HFFc6 (cell line): ENCODE data around the gene TMEM25. TPM values are rescaled to one million over a fixed set of nuclear protein-coding genes. Genes with fewer than 3 reads are reported as not detected.

Experiments used
- DNase-seq: peaks from one replicate; pipeline ENCODE4 v3.0.0-alpha.2; 2018
- H3K27ac Mint-ChIP-seq: 2 replicates; pipeline ENCODE4 v1.8.0; 2020; ENCODE audit warnings: mild to moderate bottlenecking, mixed read lengths
- H3K27me3 Mint-ChIP-seq: 2 replicates; pipeline ENCODE4 v1.8.0; 2021; ENCODE audit warnings: mild to moderate bottlenecking, moderate library complexity, mixed read lengths; ENCODE audit not compliant: insufficient read depth
- H3K36me3 Mint-ChIP-seq: 2 replicates; pipeline ENCODE4 v1.8.0; 2021; ENCODE audit warnings: low read depth, mixed read lengths
- H3K4me1 Mint-ChIP-seq: 2 replicates; pipeline ENCODE4 v1.8.0; 2020; ENCODE audit warnings: low read depth, mixed read lengths
- H3K4me3 Mint-ChIP-seq: 2 replicates; pipeline ENCODE4 v1.8.0; 2020; ENCODE audit warnings: mild to moderate bottlenecking, moderate library complexity, mixed read lengths
- H3K9me3 Mint-ChIP-seq: 2 replicates; pipeline ENCODE4 v1.8.0; 2020; ENCODE audit warnings: mild to moderate bottlenecking, mixed read lengths
- total RNA-seq, 6 experiments: library from RNA; stranded (reverse); fragmentation: NEBNext Ultra II Directional; extraction: Animal tissue kit (Norgen Biotek cat#: 25700); gene quantifications; 2 replicates in 1 of 6; 3 replicates in 5 of 6; pipeline ENCODE4 v1.2.3, GENCODE V29; 2021
- TF ChIP-seq, protein P1 (sequence below): fragments of 200-600 bp; sonication (generic); IDR thresholded peaks from 2 replicates; pipeline ENCODE4 v1.5.0; 2021; ENCODE audit warnings: antibody characterized with exemption, mild to moderate bottlenecking

TMEM25 gene
- total RNA-seq, 6 experiments from 2014 or later: 10.8 to 17.1 (median 14.0) TPM

DNA sequence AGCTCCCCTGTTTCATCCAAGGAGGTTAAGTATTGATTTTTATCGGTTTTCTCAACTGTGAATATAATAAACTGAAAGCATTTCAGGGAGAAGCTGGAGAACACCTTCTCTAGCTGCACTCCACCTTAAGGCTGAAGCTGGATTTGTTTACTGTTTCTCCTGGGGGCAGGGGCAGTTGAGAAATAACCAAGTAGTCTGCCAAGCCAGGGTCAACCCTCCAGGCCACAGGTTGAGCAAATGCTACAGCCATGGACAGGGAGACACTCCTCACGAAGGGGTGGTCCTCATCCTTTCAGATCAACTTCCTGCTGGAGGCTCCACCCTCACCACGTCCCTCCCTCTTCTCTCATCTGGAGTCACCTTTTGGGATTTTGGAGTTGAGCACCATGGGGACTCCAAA is 3.9 kb upstream of the TMEM25 start, which contains the start of gene TTC36:
TTC36 (plus strand) TSS at position 366 of the 400 bp plus-strand sequence; CDS start at position 387, 21 bp downstream.
- no peak within 1 kb of the TSS; the same call in 1 of the 2 replicates for H3K4me3 Mint-ChIP-seq
- no peak for DNase-seq
- TF ChIP-seq, protein P1, sequence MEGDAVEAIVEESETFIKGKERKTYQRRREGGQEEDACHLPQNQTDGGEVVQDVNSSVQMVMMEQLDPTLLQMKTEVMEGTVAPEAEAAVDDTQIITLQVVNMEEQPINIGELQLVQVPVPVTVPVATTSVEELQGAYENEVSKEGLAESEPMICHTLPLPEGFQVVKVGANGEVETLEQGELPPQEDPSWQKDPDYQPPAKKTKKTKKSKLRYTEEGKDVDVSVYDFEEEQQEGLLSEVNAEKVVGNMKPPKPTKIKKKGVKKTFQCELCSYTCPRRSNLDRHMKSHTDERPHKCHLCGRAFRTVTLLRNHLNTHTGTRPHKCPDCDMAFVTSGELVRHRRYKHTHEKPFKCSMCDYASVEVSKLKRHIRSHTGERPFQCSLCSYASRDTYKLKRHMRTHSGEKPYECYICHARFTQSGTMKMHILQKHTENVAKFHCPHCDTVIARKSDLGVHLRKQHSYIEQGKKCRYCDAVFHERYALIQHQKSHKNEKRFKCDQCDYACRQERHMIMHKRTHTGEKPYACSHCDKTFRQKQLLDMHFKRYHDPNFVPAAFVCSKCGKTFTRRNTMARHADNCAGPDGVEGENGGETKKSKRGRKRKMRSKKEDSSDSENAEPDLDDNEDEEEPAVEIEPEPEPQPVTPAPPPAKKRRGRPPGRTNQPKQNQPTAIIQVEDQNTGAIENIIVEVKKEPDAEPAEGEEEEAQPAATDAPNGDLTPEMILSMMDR: no peak
- H3K27me3 Mint-ChIP-seq: peaks cover 8% of the 10 kb centered on the region
- H3K9me3 Mint-ChIP-seq: no peaks in the 10 kb centered on the region
- H3K27ac Mint-ChIP-seq: no peak within 1 kb of the TSS
- H3K4me1 Mint-ChIP-seq: peaks cover 21% of the 10 kb centered on the region
- 0 out of 2 replicates have a peak, but pooled peaks cover 7% of the 10 kb centered on the region for H3K36me3 Mint-ChIP-seq

- Mint-ChIP-seq H3K36me3 (0 out of 2 replicates have a peak, but pooled peaks cover 7% of the 10 kb centered on the region), H3K9me3 (no peaks in the 10 kb centered on the region), H3K27me3 (peaks cover 6% of the 10 kb centered on the region), H3K4me1 (peaks cover 21% of the 10 kb centered on the region), H3K27ac (no peak overlapping the region), H3K4me3 (no peak overlapping the region)
- DNase-seq: no peak
- TF ChIP-seq, protein P1: no peak
Measured at GRCh38 chr11:118528511-118528910, 2.5 kb upstream of the TMEM25 start.

- H3K4me1 Mint-ChIP-seq: peaks cover 21% of the 10 kb centered on the region
- 0 out of 2 replicates have a peak, but pooled peaks cover 7% of the 10 kb centered on the region for H3K36me3 Mint-ChIP-seq
- TF ChIP-seq, protein P1: no peak
- H3K27me3 Mint-ChIP-seq: peaks cover 6% of the 10 kb centered on the region
- H3K27ac Mint-ChIP-seq: no peak overlapping the region; the same call in 1 of the 2 replicates
- DNase-seq: no peak
- H3K9me3 Mint-ChIP-seq: no peaks in the 10 kb centered on the region
- peak overlapping the region; percentile 91 for H3K4me3 Mint-ChIP-seq
Measured at GRCh38 chr11:118529584-118530175, 1.3 kb upstream of the TMEM25 start.

DNA sequence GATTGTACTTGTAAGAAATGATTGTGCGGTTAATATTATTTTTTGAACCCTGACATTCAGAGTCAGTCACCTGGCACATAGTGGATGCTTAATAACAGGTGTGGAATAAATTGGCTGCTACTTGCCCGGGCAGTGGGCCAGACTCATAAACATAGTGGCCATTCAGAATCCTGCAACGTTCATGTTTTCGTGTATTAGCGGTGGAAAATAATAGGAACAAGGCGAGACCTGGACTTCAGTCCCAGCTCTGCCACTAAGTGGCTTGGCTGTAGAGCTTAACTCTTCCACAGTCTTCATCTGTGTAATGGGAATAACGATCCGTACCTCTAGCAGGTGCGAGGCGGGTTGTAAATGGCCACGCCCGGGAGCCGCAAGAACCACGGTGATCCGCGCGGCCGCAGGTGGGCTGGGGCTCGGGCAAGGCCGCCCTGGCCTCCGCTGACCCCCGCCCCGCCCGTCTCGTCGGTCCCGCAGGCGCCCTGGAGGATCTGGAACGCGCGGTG is 761 bp upstream of the TMEM25 start:
- DNase-seq: no peak
- Mint-ChIP-seq H3K4me3 (peak overlapping the region; percentile 91), H3K9me3 (no peaks in the 10 kb centered on the region), H3K4me1 (peaks cover 21% of the 10 kb centered on the region), H3K27ac (no peak overlapping the region; the same call in 1 of the 2 replicates), H3K27me3 (peaks cover 6% of the 10 kb centered on the region), H3K36me3 (0 out of 2 replicates have a peak, but pooled peaks cover 7% of the 10 kb centered on the region)
- TF ChIP-seq, protein P1: no peak

DNA sequence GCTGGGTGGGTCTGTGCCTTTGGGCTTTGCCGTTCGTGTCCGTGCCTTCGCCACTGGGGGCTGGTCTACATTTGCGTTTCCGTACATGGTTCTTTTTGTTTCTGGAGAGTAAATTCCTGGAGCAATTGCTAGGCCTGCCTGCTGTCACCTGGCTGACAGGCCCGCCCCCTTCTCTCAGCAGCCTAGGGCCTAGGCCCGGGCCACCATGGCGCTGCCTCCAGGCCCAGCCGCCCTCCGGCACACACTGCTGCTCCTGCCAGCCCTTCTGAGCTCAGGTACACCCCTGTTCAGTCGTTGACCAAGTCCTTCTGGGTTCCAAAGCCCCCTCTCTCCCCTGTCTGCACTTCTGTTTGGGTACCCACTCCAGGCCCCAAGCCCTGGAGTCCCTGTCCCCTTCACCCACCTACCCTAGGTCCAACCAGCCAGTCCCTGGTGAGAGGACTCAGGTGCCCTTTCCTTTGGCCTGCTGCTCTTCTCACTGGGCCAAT is 649 bp downstream of the TMEM25 start:
- H3K36me3 Mint-ChIP-seq: 0 out of 2 replicates have a peak, but pooled peaks cover 7% of the 10 kb centered on the region
- peak overlapping the region; percentile 53; the same call in 1 of the 2 replicates for H3K27ac Mint-ChIP-seq
- H3K9me3 Mint-ChIP-seq: no peaks in the 10 kb centered on the region
- H3K4me1 Mint-ChIP-seq: peaks cover 21% of the 10 kb centered on the region
- no peak for DNase-seq
- TF ChIP-seq, protein P1: no peak
- peaks cover 6% of the 10 kb centered on the region for H3K27me3 Mint-ChIP-seq
- H3K4me3 Mint-ChIP-seq: peak overlapping the region; percentile 91
